GM12878 (cell line): ENCODE data around the gene ADAMTS13. TPM values are rescaled to one million over a fixed set of nuclear protein-coding genes. Genes with fewer than 3 reads are reported as not detected.

Experiments
- ATAC-seq: fragments of 200-7000 bp; cut with Tn5 transposase; 3 replicates; pipeline ENCODE4 v1.9.1; 2020; ENCODE audit warnings: mild to moderate bottlenecking, moderate library complexity
- BruUV-seq: library from RNA; stranded (reverse); fragments of 400-500 nt; replicated peaks from 2 replicates; lab custom pipeline; 2021; lab: Mats Ljungman, UMichigan
- CTCF ChIA-PET: fragments of 300-600 bp; sonication (Branson Sonifier 250); formaldehyde crosslinking; extraction: SDS; loops from one replicate; lab custom pipeline; 2021; ENCODE audit warnings: inconsistent platforms; lab: Yijun Ruan, JAX
- POLR2A ChIA-PET: fragments of 350-600 bp; formaldehyde crosslinking; extraction: SDS; loops from one replicate; lab custom pipeline; 2021; ENCODE audit warnings: inconsistent platforms; lab: Charles Lee
- RAD21 ChIA-PET: fragments of 300-600 bp; sonication (Branson Sonifier 250); formaldehyde crosslinking; loops from one replicate; lab custom pipeline; 2023; ENCODE audit warnings: antibody characterized with exemption; ENCODE audit not compliant: unreplicated experiment; lab: Charles Lee
- SMC1A ChIA-PET: fragments of 300-600 bp; sonication (Branson Sonifier 250); formaldehyde crosslinking; loops from one replicate; lab custom pipeline; 2023; ENCODE audit not compliant: unreplicated experiment, uncharacterized antibody; lab: Charles Lee
- DNase-seq: peaks from one replicate; pipeline ENCODE4 v3.0.0-alpha.2; 2011; ENCODE audit warnings: low read depth, low spot score
- FAIRE-seq: peaks from 3 replicates; lab custom pipeline; 2011; peaks lifted over from hg19 to GRCh38; lab: Jason Lieb, UNC
- H2AFZ ChIP-seq: 2 replicates; pipeline ENCODE4 v1.6.0; 2011; ENCODE audit warnings: low read depth, low read length, control low read depth; ENCODE audit not compliant: control insufficient read depth
- H3K27ac ChIP-seq: 2 replicates; pipeline ENCODE4 v1.5.1; 2011; ENCODE audit warnings: control low read depth; ENCODE audit not compliant: control insufficient read depth, insufficient read depth
- H3K27me3 ChIP-seq, 2 experiments: replicated peaks in 1 of 2; 2 replicates each; pipeline versions ENCODE4 v1.6.0 to v1.6.1; 2011; ENCODE audit warnings: low read length in 1 of 2; ENCODE audit not compliant: control insufficient read depth in 2 of 2, insufficient read depth in 2 of 2
- H3K36me3 ChIP-seq, 2 experiments: 2 replicates each; pipeline ENCODE4 v1.5.1; 2011; ENCODE audit warnings: low read length in 1 of 2; ENCODE audit not compliant: control insufficient read depth in 2 of 2, insufficient read depth in 2 of 2
- H3K4me1 ChIP-seq: 2 replicates; pipeline ENCODE4 v1.6.1; 2011; ENCODE audit warnings: mild to moderate bottlenecking, low read length, moderate library complexity, mixed read lengths; ENCODE audit not compliant: control insufficient read depth, insufficient read depth
- H3K4me2 ChIP-seq: 2 replicates; pipeline ENCODE4 v1.6.0; 2011; ENCODE audit warnings: control low read depth; ENCODE audit not compliant: control insufficient read depth, insufficient read depth
- H3K4me3 ChIP-seq: fragments of 200-600 bp; sonication (generic); 2 replicates; pipeline ENCODE4 v1.5.1; 2016
- H3K79me2 ChIP-seq: 2 replicates; pipeline ENCODE4 v1.6.0; 2011; ENCODE audit warnings: low read length; ENCODE audit not compliant: control insufficient read depth, insufficient read depth
- H3K9ac ChIP-seq: 2 replicates; pipeline ENCODE4 v1.8.0; 2011; ENCODE audit warnings: low read length, control low read depth, mixed read lengths; ENCODE audit not compliant: control insufficient read depth, insufficient read depth
- H3K9me3 ChIP-seq: replicated peaks from 3 replicates; pipeline ENCODE4 v1.5.1; 2011; ENCODE audit warnings: mild to moderate bottlenecking, low read length; ENCODE audit not compliant: control insufficient read depth, insufficient read depth
- H4K20me1 ChIP-seq: 2 replicates; pipeline ENCODE4 v1.6.0; 2011; ENCODE audit not compliant: control insufficient read depth, insufficient read depth
- BACH1 ChIP-seq: fragments of 450-650 bp; IDR thresholded peaks from 2 replicates; pipeline ENCODE4 v1.6.1; 2017; ENCODE audit warnings: mild to moderate bottlenecking, borderline replicate concordance
- CHD1 ChIP-seq: IDR thresholded peaks from 2 replicates; pipeline ENCODE4 v1.6.1; 2012; ENCODE audit warnings: low read depth, low read length, improper control_type of control experiment
- CREB1 ChIP-seq: IDR thresholded peaks from 2 replicates; pipeline ENCODE4 v1.6.1; 2012; ENCODE audit warnings: low read depth, mild to moderate bottlenecking, inconsistent platforms
- CTCF ChIP-seq, 3 experiments: IDR thresholded peaks in 2 of 3; conservative IDR thresholded peaks in 1 of 3; 2 replicates each; pipeline ENCODE4 v1.5.1; 2011; ENCODE audit warnings: low read depth in 3 of 3, low read length in 3 of 3, mild to moderate bottlenecking in 3 of 3, control low read depth in 2 of 3, moderate library complexity in 2 of 3, inconsistent platforms in 1 of 3, mixed read lengths in 1 of 3; ENCODE audit not compliant: control insufficient read depth in 2 of 3, insufficient read depth in 1 of 3; ENCODE audit errors: extremely low read depth in 1 of 3
- E2F4 ChIP-seq: IDR thresholded peaks from 2 replicates; pipeline ENCODE4 v1.6.1; 2012; ENCODE audit warnings: low read depth, low read length, improper control_type of control experiment
- IKZF2 ChIP-seq, 2 experiments: fragments of 450-650 bp; IDR thresholded peaks; 2 replicates each; pipeline ENCODE4 v1.6.1; 2017; ENCODE audit warnings: mild to moderate bottlenecking in 2 of 2, moderate library complexity in 2 of 2
- MEF2A ChIP-seq: IDR thresholded peaks from 2 replicates; pipeline ENCODE4 v1.6.1; 2011; ENCODE audit warnings: low read depth, mild to moderate bottlenecking, low read length, moderate library complexity; ENCODE audit not compliant: insufficient read depth
- MEF2B ChIP-seq: fragments of 450-650 bp; IDR thresholded peaks from 2 replicates; pipeline ENCODE4 v1.6.1; 2018; ENCODE audit warnings: mild to moderate bottlenecking, moderate library complexity; ENCODE audit not compliant: partially characterized antibody, poor library complexity, severe bottlenecking
- MTA3 ChIP-seq: IDR thresholded peaks from 2 replicates; pipeline ENCODE4 v1.6.1; 2012; ENCODE audit warnings: low read length, inconsistent platforms, borderline replicate concordance
- PML ChIP-seq: IDR thresholded peaks from 2 replicates; pipeline ENCODE4 v1.6.1; 2012; ENCODE audit warnings: low read length, inconsistent platforms
- RBBP5 ChIP-seq: fragments of 200-600 bp; sonication (generic); conservative IDR thresholded peaks from 2 replicates; pipeline ENCODE4 v1.6.1; 2016
- RELB ChIP-seq: fragments of 450-650 bp; IDR thresholded peaks from 2 replicates; pipeline ENCODE4 v1.6.1; 2017; ENCODE audit warnings: low read depth, mild to moderate bottlenecking, moderate library complexity
- USF2 ChIP-seq: IDR thresholded peaks from 2 replicates; pipeline ENCODE4 v1.6.1; 2011; ENCODE audit warnings: low read depth, low read length, improper control_type of control experiment, borderline replicate concordance
- YBX1 ChIP-seq: fragments of 450-650 bp; IDR thresholded peaks from 2 replicates; pipeline ENCODE4 v1.6.1; 2016; ENCODE audit warnings: antibody characterized with exemption
- ZNF274 ChIP-seq: IDR thresholded peaks from one replicate; pipeline ENCODE4 v1.8.0; 2011; ENCODE audit not compliant: insufficient read length, insufficient read depth
- whole genome bisulfite sequencing: methylation state at CpG from one replicate; pipeline ENCODE4 v1.1.6; 2016; ENCODE audit warnings: low lambda C conversion rate; ENCODE audit not compliant: insufficient replicate concordance, insufficient coverage; ENCODE audit errors: missing lambda C conversion rate; 5-methylcytosine and 5-hydroxymethylcytosine counted together
- in situ Hi-C: fragments of 300-500 bp; cut with MboI; formaldehyde crosslinking; loops from 9 replicates; pipeline ENCODE4 v1.14.3; 2018; ENCODE audit warnings: mixed read lengths
- intact Hi-C: fragments of 100-400 bp; cut with micrococcal nuclease; formaldehyde crosslinking; loops from one replicate; pipeline ENCODE4 v1.14.2; 2022; ENCODE audit not compliant: unreplicated experiment
- polyA plus RNA-seq, 11 experiments: library from polyadenylated mRNA; depleted of rRNA in 4 of 11; unstranded in 6 of 11; stranded (reverse) in 5 of 11; fragments of >200 nt; fragmentation: Nextera tagmentation in 4 of 11; fragmentation: Illumina TruSeq in 1 of 11; extraction: Ambion mirVana in 4 of 11; extraction: Trizol in 1 of 11; gene quantifications; 1 replicate in 1 of 11; 2 replicates in 10 of 11; pipeline versions ENCODE4 v1.2.1 to v1.2.3, GENCODE V29; 2011 to 2016; ENCODE audit warnings: inconsistent platforms in 2 of 11, missing spikeins in 2 of 11, low read depth in 1 of 11
- total RNA-seq, 4 experiments: library from RNA; depleted of rRNA in 3 of 4; stranded (reverse); fragments of >200 nt in 3 of 4; fragmentation: Illumina TruSeq in 1 of 4; extraction: Trizol in 1 of 4; gene quantifications; 2 replicates each; pipeline versions ENCODE4 v1.2.1 to v1.2.3, GENCODE V29; 2013 to 2021

The ADAMTS13 gene
- total and polyA plus RNA-seq, 10 of the 15 experiments (the other 5 are each of a cell fraction or from before 2014, with no cell fraction given): 0.08 to 2.4 (median 0.28) TPM

GRCh38 chr9:133375116-133375723 is 46.9 kb upstream of the ADAMTS13 start:
- no peak for DNase-seq
- CTCF ChIA-PET: interaction anchor here (0.6 to 1.6 kb wide), 4 partner anchors 9 to 940 kb away, joined by 3 to 5 read pairs (median 4); no protein-coding TSS in a partner anchor
- Histone ChIP-seq H3K4me1 (peaks cover 22% of the 10 kb centered on the region), H3K9ac (peak overlapping the region; percentile 93), H3K9me3 (no peaks in the 10 kb centered on the region; the same call in 2 of the 3 replicates), H2AFZ (no peak overlapping the region; the same call in 1 of the 2 replicates), H3K36me3 (peaks cover 4 to 11% of the 10 kb centered on the region in 2 experiments; a peak in 3 of 4 replicates), H4K20me1 (peaks cover 13% of the 10 kb centered on the region), H3K4me2 (peak overlapping the region; percentile 83), H3K27ac (peak overlapping the region; percentile 78), H3K4me3 (peak overlapping the region; percentile 97), H3K79me2 (peaks cover 56% of the 10 kb centered on the region), H3K27me3 (no peaks in the 10 kb centered on the region)
- 1% methylated on average over 34 of the region's 39 CpGs for WGBS
- SMC1A ChIA-PET: interaction anchor here (0.7 to 1.3 kb wide), 4 partner anchors 12 to 46 kb away, joined by 3 to 5 read pairs (median 4); partner anchors contain the start of genes MED22, RPL7A and SURF2
- POLR2A ChIA-PET: interaction anchor here (0.6 to 1.7 kb wide), 4 partner anchors 14 to 486 kb away, joined by 3 to 9 read pairs (median 4); partner anchors contain the start of genes MED22 and RPL7A
- no TSS peak for BruUV-seq
- intact Hi-C loops (loop anchor here (5.0 kb wide), 1 partner anchor 42 kb away; the partner anchor contains the start of gene REXO4), in situ Hi-C loops (no loop called here)
- 0 out of 2 replicates have a peak, but pooled peaks have one; percentile 17 for TF ChIP-seq CREB1
- no peak for TF ChIP-seq YBX1
- no peak for TF ChIP-seq PML
- TF ChIP-seq MEF2B: peak; percentile 17
- 0 out of 2 replicates have a peak, but pooled peaks have one; percentile 16 for TF ChIP-seq RELB
- TF ChIP-seq E2F4: no peak
- TF ChIP-seq USF2: no peak
- no peak for TF ChIP-seq BACH1
- peak in 2 of 3 experiments; percentile 9 to 38; a peak in 2 of 6 replicates for TF ChIP-seq CTCF (IDR thresholded peaks at IDR 0.05 in 2 of 3, conservative IDR thresholded peaks at IDR 0.05 in 1 of 3; ENCODE audit: control insufficient read depth in 2 of 3, extremely low read depth in 1 of 3, insufficient read depth in 1 of 3, low read depth in 3 of 3, low read length in 3 of 3)
- no peak for TF ChIP-seq CHD1
- TF ChIP-seq ZNF274: no peak
- 0 out of 4 replicates have a peak, but pooled peaks of 1 of the 2 experiments have one; percentile 23 for TF ChIP-seq IKZF2 (IDR thresholded peaks at IDR 0.05)
- TF ChIP-seq MTA3: no peak
- no peak for TF ChIP-seq RBBP5
- no peak for TF ChIP-seq MEF2A
- RAD21 ChIA-PET: interaction anchor here (0.6 kb wide), 1 partner anchor 20 kb away, joined by 3 read pairs; no protein-coding TSS in a partner anchor
- no peak for FAIRE-seq
- ATAC-seq: peak; percentile 22
